NCI-H1417 treated with DMSO at 0.1 percent for 48 hours (cell line): ENCODE data around the gene TSPOAP1.

Experiments used
- DNase-seq: peaks from one replicate; lab custom pipeline; 2025; lab: John Stamatoyannopoulos, UW

TSPOAP1 gene

GRCh38 chr17:58263773-58264172 is 64.8 kb downstream of the TSPOAP1 start:
- DNase-seq: no peak

GRCh38 chr17:58262149-58262548 is 66.4 kb downstream of the TSPOAP1 start:
- DNase-seq: no peak

GRCh38 chr17:58254803-58255202 is 73.8 kb downstream of the TSPOAP1 start:
- no peak for DNase-seq

GRCh38 chr17:58253082-58253481 is 75.5 kb downstream of the TSPOAP1 start:
- no peak for DNase-seq

- no peak for DNase-seq
Measured at GRCh38 chr17:58252141-58252540, 76.5 kb downstream of the TSPOAP1 start.
